ENCODE results near the gene ME2.

ME2 gene

DNA sequence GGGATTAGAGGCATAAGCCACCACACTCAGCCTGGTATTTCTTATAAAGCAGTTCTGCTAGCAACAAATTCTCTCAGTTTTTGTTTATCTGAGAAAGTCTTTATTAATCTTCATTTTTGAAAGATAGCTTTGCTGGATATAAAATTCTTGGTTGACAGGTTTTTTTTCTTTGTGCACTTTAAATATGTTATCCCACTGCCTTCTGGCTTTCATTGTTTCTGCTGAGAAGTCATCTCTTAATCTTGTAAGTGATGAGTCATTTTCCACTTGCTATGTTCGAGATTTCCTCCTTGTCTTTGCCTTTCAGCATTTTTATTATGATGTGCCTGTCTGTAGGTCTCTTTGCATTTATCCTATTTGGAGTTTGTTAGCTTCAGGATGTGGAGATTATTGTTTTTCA is 83.1 kb downstream of the ME2 start:
- Histone ChIP-seq H3K27me3 (ENCODE audit: insufficient read depth, low read length) (no peaks in the 10 kb centered on the region), H3K4me3 (ENCODE audit: low read depth, low read length, poor library complexity, severe bottlenecking) (no peak overlapping the region), H3K9me3 (ENCODE audit: low read length) (peaks cover 9% of the 10 kb centered on the region), H3K36me3 (ENCODE audit: insufficient read depth, low read length) (no peaks in the 10 kb centered on the region), H3K4me2 (ENCODE audit: low read length) (no peak overlapping the region), H3K4me1 (ENCODE audit: insufficient read depth, low read length, severe bottlenecking) (no peaks in the 10 kb centered on the region), H3K27ac (ENCODE audit: low read depth, low read length, poor library complexity, severe bottlenecking) (no peak overlapping the region), H3F3A (ENCODE audit: insufficient read depth, low read length) (no peaks in the 10 kb centered on the region), H3K9me2 (ENCODE audit: low read depth, low read length) (no peaks in the 10 kb centered on the region), H3K79me2 (ENCODE audit: insufficient read depth, low read length) (no peaks in the 10 kb centered on the region), H2AFZ (ENCODE audit: low read length) (no peak overlapping the region), H3K9ac (ENCODE audit: low read length) (no peak overlapping the region), H4K20me1 (ENCODE audit: insufficient read depth, low read length) (no peaks in the 10 kb centered on the region)
- TF ChIP-seq EZH2 (IDR thresholded peaks at IDR 0.05; ENCODE audit: borderline replicate concordance, low read length) (no peak), CTCF (IDR thresholded peaks at IDR 0.05; ENCODE audit: low read length) (no peak)

DNA sequence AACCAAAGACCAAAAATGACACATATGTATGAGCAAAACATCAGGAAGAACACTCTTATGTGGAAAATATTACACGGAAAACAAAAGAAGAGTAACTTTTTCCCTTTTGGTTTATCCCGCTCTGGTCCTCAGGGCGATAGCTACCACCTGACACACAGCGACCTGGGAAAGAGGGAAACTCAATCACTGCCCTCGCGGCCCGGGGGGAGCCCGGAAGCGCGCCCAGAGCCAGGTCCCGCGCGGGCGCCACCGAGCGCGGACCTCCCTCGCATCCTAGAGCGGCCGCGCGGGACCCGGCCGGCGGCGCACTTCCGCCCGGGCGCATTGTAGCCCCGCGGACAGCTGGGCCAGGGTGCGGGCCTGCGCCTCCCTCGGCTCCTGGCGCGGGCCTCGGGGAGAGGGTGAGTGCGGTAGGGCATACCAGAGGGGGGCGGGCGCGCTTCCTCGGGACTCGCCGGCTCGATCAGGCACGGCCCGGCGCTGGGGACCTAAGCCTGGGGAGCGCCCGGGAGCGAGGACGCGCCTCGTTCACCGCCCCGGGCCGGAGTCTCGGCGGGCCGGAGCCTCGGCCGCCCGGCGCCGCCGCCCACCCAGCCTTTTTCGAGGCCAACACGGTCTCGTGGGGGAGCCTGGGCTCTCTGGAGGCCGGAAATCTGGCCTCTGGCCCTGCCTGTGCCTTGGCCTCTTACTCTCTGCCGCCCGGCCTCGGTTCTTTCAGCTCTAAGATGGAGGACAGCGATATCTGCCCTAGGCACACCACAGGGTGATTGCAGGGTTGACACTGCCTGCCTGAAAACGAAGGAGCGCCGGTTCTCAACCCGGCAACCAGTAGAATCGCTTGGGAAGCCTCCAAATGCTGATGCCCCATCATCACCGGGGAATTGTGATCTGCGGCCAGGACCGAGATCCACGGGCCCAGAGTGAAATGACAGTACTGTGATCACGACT is 89.1 kb downstream of the ME2 start, which contains the start of gene ELAC1:
TSS of gene ELAC1 (plus strand) at position 327 of the 948 bp plus-strand sequence. CDS start 6,365 bp downstream, outside the sequence.
- H3K79me2 ChIP-seq (ENCODE audit: insufficient read depth, low read length): no peaks in the 10 kb centered on the region
- no peaks in the 10 kb centered on the region for H4K20me1 ChIP-seq (ENCODE audit: insufficient read depth, low read length)
- no peaks in the 10 kb centered on the region for H3K27me3 ChIP-seq (ENCODE audit: insufficient read depth, low read length)
- H3K27ac ChIP-seq (ENCODE audit: low read depth, low read length, poor library complexity, severe bottlenecking): peak within 1 kb of the TSS; percentile 17
- peak within 1 kb of the TSS; percentile 83 for H3K4me2 ChIP-seq (ENCODE audit: low read length)
- TF ChIP-seq EZH2 (IDR thresholded peaks at IDR 0.05; ENCODE audit: borderline replicate concordance, low read length) (no peak), CTCF (IDR thresholded peaks at IDR 0.05; ENCODE audit: low read length) (no peak)
- H3F3A ChIP-seq (ENCODE audit: insufficient read depth, low read length): no peaks in the 10 kb centered on the region
- H3K4me3 ChIP-seq (ENCODE audit: low read depth, low read length, poor library complexity, severe bottlenecking): peak within 1 kb of the TSS; percentile 88
- H3K36me3 ChIP-seq (ENCODE audit: insufficient read depth, low read length): no peaks in the 10 kb centered on the region
- H3K9ac ChIP-seq (ENCODE audit: low read length): peak within 1 kb of the TSS; percentile 95
- H3K9me2 ChIP-seq (ENCODE audit: low read depth, low read length): no peaks in the 10 kb centered on the region
- peak within 1 kb of the TSS; percentile 82 for H2AFZ ChIP-seq (ENCODE audit: low read length)
- peaks cover 17% of the 10 kb centered on the region for H3K4me1 ChIP-seq (ENCODE audit: insufficient read depth, low read length, severe bottlenecking)
- H3K9me3 ChIP-seq (ENCODE audit: low read length): no peaks in the 10 kb centered on the region

DNA sequence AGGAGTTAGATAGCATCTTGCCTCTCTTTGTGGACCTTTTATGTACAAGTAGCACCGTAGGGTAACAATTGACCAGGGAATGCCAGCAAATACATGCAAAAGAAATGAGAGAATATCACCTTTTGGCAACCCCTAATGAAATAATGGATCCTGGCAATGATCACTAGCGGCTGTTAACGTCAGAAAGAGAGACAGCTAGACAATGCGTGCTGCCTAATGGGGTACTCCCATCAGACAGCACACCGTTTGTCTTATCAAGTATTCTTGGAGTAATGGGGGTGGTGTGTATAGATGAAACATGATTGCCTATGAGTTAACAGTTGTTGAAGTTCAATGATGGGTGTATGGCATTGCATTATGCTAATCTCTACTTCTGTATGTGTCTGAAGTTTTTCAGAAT is 90.5 kb downstream of the ME2 start:
- Histone ChIP-seq H3K9ac (ENCODE audit: low read length) (peak overlapping the region; percentile 95; the same call in 1 of the 2 replicates), H3K36me3 (ENCODE audit: insufficient read depth, low read length) (peaks cover 3% of the 10 kb centered on the region), H3K4me2 (ENCODE audit: low read length) (peak overlapping the region; percentile 83), H3K4me1 (ENCODE audit: insufficient read depth, low read length, severe bottlenecking) (peaks cover 17% of the 10 kb centered on the region), H3K27me3 (ENCODE audit: insufficient read depth, low read length) (no peaks in the 10 kb centered on the region), H3F3A (ENCODE audit: insufficient read depth, low read length) (no peaks in the 10 kb centered on the region), H3K79me2 (ENCODE audit: insufficient read depth, low read length) (no peaks in the 10 kb centered on the region), H3K9me3 (ENCODE audit: low read length) (no peaks in the 10 kb centered on the region), H3K27ac (ENCODE audit: low read depth, low read length, poor library complexity, severe bottlenecking) (no peak overlapping the region), H3K9me2 (ENCODE audit: low read depth, low read length) (no peaks in the 10 kb centered on the region), H3K4me3 (ENCODE audit: low read depth, low read length, poor library complexity, severe bottlenecking) (peak overlapping the region; percentile 88), H4K20me1 (ENCODE audit: insufficient read depth, low read length) (no peaks in the 10 kb centered on the region), H2AFZ (ENCODE audit: low read length) (no peak overlapping the region)
- TF ChIP-seq CTCF (IDR thresholded peaks at IDR 0.05; ENCODE audit: low read length): no peak
- TF ChIP-seq EZH2 (IDR thresholded peaks at IDR 0.05; ENCODE audit: borderline replicate concordance, low read length): no peak
